ES-I3 (cell line): ENCODE data around the gene SERP2.

Experiments used
- H3K36me3 ChIP-seq: 2 replicates; pipeline ENCODE4 v1.6.1; 2013; ENCODE audit warnings: mild to moderate bottlenecking, low read length, control low read depth, moderate library complexity; ENCODE audit not compliant: insufficient read depth
- H3K4me1 ChIP-seq: 2 replicates; pipeline ENCODE4 v1.6.1; 2013; ENCODE audit warnings: mild to moderate bottlenecking, control low read depth, low read length; ENCODE audit not compliant: insufficient read depth
- H3K9ac ChIP-seq: 2 replicates; pipeline ENCODE4 v1.6.1; 2013; ENCODE audit warnings: low read depth, mild to moderate bottlenecking, low read length, moderate library complexity
- H3K9me3 ChIP-seq: 2 replicates; pipeline ENCODE4 v1.6.1; 2013; ENCODE audit warnings: mild to moderate bottlenecking, low read length, moderate library complexity; ENCODE audit not compliant: control insufficient read depth, insufficient read depth

SERP2 gene

GRCh38 chr13:44365899-44366298 lies 7.7 kb upstream of the SERP2 start:
- Histone ChIP-seq H3K9ac (no peak overlapping the region), H3K4me1 (no peaks in the 10 kb centered on the region; the same call in 1 of the 2 replicates), H3K36me3 (no peaks in the 10 kb centered on the region), H3K9me3 (no peaks in the 10 kb centered on the region)

- Histone ChIP-seq H3K4me1 (no peaks in the 10 kb centered on the region; the same call in 1 of the 2 replicates), H3K9ac (no peak overlapping the region), H3K9me3 (no peaks in the 10 kb centered on the region), H3K36me3 (no peaks in the 10 kb centered on the region)
Measured at GRCh38 chr13:44368062-44368591, 5.5 kb upstream of the SERP2 start.

GRCh38 chr13:44368599-44369368 lies 4.8 kb upstream of the SERP2 start:
- H3K9ac ChIP-seq = no peak overlapping the region
- H3K9me3 ChIP-seq = no peaks in the 10 kb centered on the region
- H3K36me3 ChIP-seq = no peaks in the 10 kb centered on the region
- H3K4me1 ChIP-seq = no peaks in the 10 kb centered on the region; the same call in 1 of the 2 replicates

GRCh38 chr13:44371421-44371820 lies 2.2 kb upstream of the SERP2 start:
- Histone ChIP-seq H3K9me3 (no peaks in the 10 kb centered on the region), H3K9ac (no peak overlapping the region), H3K36me3 (no peaks in the 10 kb centered on the region), H3K4me1 (no peaks in the 10 kb centered on the region)

- H3K9ac ChIP-seq = peak overlapping the region; percentile 83
- H3K4me1 ChIP-seq = peaks cover 1% of the 10 kb centered on the region; the same call in 1 of the 2 replicates
- H3K36me3 ChIP-seq = no peaks in the 10 kb centered on the region
- no peaks in the 10 kb centered on the region for H3K9me3 ChIP-seq
Measured at GRCh38 chr13:44373247-44373600, 400 bp upstream of the SERP2 start.

- Histone ChIP-seq H3K9ac (peak overlapping the region; percentile 32; the same call in 1 of the 2 replicates), H3K4me1 (peaks cover 11% of the 10 kb centered on the region), H3K36me3 (no peaks in the 10 kb centered on the region)
Measured at GRCh38 chr13:44374348-44374712, 706 bp downstream of the SERP2 start.

GRCh38 chr13:44378277-44378676 lies 4.7 kb downstream of the SERP2 start:
- Histone ChIP-seq H3K9ac (no peak overlapping the region), H3K9me3 (no peaks in the 10 kb centered on the region), H3K4me1 (peaks cover 11% of the 10 kb centered on the region), H3K36me3 (no peaks in the 10 kb centered on the region)

More at GRCh38 chr13:44374348-44374712, 706 bp downstream of the SERP2 start:
- H3K9me3 ChIP-seq = no peaks in the 10 kb centered on the region

GRCh38 chr13:44379885-44380284 lies 6.3 kb downstream of the SERP2 start:
- Histone ChIP-seq H3K4me1 (peaks cover 11% of the 10 kb centered on the region), H3K36me3 (no peaks in the 10 kb centered on the region), H3K9me3 (no peaks in the 10 kb centered on the region), H3K9ac (no peak overlapping the region)

GRCh38 chr13:44380404-44381165 lies 7.0 kb downstream of the SERP2 start:
- Histone ChIP-seq H3K9ac (no peak overlapping the region), H3K9me3 (no peaks in the 10 kb centered on the region), H3K36me3 (no peaks in the 10 kb centered on the region), H3K4me1 (peaks cover 11% of the 10 kb centered on the region)

- no peaks in the 10 kb centered on the region for H3K36me3 ChIP-seq
- H3K9ac ChIP-seq = no peak overlapping the region
- no peaks in the 10 kb centered on the region for H3K9me3 ChIP-seq
- peaks cover 11% of the 10 kb centered on the region for H3K4me1 ChIP-seq
Measured at GRCh38 chr13:44382635-44383145, 9.1 kb downstream of the SERP2 start.

- no peaks in the 10 kb centered on the region for H3K9me3 ChIP-seq
Measured at GRCh38 chr13:44383945-44384344, 10.3 kb downstream of the SERP2 start.

GRCh38 chr13:44384778-44385177 lies 11.2 kb downstream of the SERP2 start:
- Histone ChIP-seq H3K4me1 (peaks cover 11% of the 10 kb centered on the region), H3K36me3 (no peaks in the 10 kb centered on the region), H3K9me3 (no peaks in the 10 kb centered on the region), H3K9ac (no peak overlapping the region)

More at GRCh38 chr13:44383945-44384344, 10.3 kb downstream of the SERP2 start:
- Histone ChIP-seq H3K4me1 (peaks cover 9% of the 10 kb centered on the region), H3K36me3 (no peaks in the 10 kb centered on the region), H3K9ac (no peak overlapping the region)

GRCh38 chr13:44385401-44385800 lies 11.8 kb downstream of the SERP2 start:
- H3K36me3 ChIP-seq = no peaks in the 10 kb centered on the region
- no peak overlapping the region for H3K9ac ChIP-seq
- H3K4me1 ChIP-seq = peaks cover 13% of the 10 kb centered on the region
- no peaks in the 10 kb centered on the region for H3K9me3 ChIP-seq

GRCh38 chr13:44385847-44386246 lies 12.2 kb downstream of the SERP2 start:
- peaks cover 14% of the 10 kb centered on the region for H3K4me1 ChIP-seq
- H3K9me3 ChIP-seq = no peaks in the 10 kb centered on the region
- H3K36me3 ChIP-seq = no peaks in the 10 kb centered on the region
- no peak overlapping the region for H3K9ac ChIP-seq
